NCI-H460 (cell line): ENCODE measurements around the gene TADA3. TPM values are rescaled to one million over a fixed set of nuclear protein-coding genes. Genes with fewer than 3 reads are reported as not detected.

Experiments
- DNase-seq: peaks from one replicate; pipeline ENCODE4 v3.0.0-alpha.2; 2016; ENCODE audit warnings: low read depth; ENCODE audit errors: extremely low read depth
- total RNA-seq: library from RNA; depleted of rRNA; stranded (reverse); fragments of >200 nt; shearing (Covaris generic); gene quantifications from 2 replicates; pipeline ENCODE4 v1.2.3, GENCODE V29; 2014

The TADA3 gene
- total RNA-seq, 1 experiment from 2014 or later, result 49.2 TPM

DNA sequence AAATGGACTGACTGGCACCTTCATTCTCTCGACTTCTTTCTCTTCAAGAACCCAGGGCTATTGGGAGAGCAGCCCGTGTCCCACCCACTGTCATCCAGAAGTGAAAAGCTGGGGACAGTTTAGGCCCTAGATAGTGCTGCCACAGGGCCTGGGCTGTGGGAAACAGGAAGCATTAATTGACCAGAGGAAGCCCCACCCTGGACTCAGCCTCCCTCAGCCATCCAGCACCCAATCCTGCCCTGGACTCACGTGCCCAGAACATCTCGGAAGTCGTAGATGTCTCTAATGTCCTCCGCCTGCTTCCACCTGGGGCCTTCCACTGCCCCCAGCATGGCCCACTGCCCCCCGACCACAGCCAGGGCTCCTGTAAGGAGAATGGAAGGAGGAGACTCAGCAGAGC is 24.9 kb downstream of the TADA3 start:
- DNase-seq, result no peak

DNA sequence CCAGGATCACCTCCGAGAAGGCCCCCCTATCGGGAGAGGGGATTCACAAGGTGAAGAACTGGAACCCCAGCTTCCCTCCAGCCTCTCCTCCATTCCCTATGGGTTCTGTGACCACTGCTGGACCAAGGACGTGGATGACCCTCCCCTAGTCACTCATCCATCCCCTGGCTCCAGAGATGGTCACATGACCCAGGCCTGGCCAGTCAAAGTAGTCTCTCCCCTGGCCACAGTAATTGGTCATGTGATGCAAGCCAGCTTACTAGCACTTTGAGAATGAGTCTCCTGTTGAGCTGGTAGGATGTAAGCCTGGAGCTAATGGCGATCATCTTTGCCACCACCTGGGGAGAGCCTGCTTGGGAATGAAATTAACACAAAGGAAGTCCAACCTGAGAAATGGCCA is 26.4 kb downstream of the TADA3 start:
- DNase-seq, result no peak

- no peak for DNase-seq
Observed at GRCh38 chr3:9762871-9763270, 29.4 kb downstream of the TADA3 start.

- no peak for DNase-seq
Observed at GRCh38 chr3:9761919-9762318, 30.4 kb downstream of the TADA3 start.

GRCh38 chr3:9760779-9761505 is 31.3 kb downstream of the TADA3 start:
- no peak for DNase-seq

DNA sequence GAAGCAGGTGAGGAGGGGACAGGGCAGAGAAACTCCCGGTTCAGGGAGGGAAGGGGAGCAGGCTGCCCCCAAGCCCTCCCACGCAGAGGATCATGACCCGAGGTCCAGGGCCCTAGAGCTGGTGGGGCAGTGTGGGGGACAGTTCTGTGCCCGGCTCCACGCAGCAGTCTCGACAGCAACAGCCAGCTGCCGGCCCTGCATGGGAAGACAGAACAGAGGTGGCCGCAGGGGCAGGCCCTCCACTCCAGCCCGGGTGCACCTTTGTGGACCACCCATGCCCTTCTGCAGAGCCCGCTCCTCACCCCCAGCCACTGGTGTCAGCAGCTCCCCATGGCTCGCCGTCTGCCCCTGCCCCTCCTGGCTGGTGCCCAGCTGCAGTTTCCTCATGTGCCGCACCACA is 34.8 kb downstream of the TADA3 start:
- DNase-seq, result no peak

GRCh38 chr3:9754678-9755077 is 37.6 kb downstream of the TADA3 start:
- DNase-seq, result no peak

DNA sequence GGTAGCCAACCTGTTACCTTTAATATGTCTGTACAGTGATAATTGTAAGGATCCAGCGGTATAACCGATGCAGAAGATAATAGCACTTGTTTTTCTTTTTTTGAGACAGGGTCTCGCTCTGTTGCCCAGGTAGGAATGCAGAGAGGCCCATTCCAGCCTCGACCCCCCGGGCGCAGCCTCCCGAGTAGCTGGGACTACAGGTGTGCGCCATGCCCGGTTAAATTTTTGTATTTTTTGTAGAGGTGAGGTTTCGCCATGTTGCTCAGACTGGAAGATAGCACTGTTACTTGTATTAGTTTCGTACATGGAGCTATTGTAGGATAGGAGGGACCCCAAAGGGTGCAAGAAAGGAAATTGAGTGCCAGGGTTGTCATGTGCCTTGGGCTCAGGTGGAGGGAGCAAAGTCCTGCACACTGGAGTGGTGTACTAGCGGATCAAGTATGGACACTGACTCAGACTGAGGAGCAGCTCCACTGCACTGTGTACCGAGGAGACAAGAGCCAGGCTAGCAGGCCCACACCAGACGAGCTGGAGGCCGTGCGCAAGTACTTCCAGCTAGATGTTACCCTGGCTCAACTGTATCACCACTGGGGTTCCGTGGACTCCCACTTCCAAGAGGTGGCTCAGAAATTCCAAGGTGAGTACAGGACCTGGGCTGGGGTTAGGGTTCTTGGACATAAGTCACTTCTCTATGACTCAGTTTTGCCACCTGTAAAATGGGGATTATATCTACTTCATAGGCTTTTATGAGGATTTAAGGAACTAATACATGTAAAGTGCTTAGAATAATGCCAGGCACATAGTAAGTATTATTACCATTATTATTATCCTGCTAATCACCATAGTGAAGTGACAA is 41.5 kb downstream of the TADA3 start:
- no peak for DNase-seq

- peak; percentile 92 for DNase-seq
Observed at GRCh38 chr3:9749645-9750555, 42.4 kb downstream of the TADA3 start, which contains the start of gene OGG1. Gene OGG1, plus strand, starts transcription at chr3:9749952. Its CDS starts 335 bp downstream, at chr3:9750287.

DNA sequence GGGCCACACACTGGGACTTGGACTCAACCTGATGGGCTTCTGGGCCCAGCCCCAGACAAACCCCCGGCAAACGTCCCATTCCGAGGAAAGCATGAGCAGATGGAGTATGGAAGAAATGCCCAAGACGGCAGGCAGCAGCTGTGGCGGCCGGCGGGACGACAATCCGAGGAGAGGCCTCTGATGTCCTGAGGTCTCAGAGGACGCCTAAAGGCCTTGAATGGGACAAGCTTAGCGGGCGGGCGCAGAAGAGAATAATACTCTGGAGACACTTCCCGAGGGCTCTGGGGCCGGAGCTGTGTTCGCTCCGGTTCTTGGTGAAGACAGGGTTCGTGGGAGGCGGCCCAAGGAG is 43.0 kb downstream of the TADA3 start:
- no peak for DNase-seq

- no peak for DNase-seq
Observed at GRCh38 chr3:9748031-9748430, 44.2 kb downstream of the TADA3 start.

- no peak for DNase-seq
Observed at GRCh38 chr3:9747267-9747666, 45.0 kb downstream of the TADA3 start.

DNA sequence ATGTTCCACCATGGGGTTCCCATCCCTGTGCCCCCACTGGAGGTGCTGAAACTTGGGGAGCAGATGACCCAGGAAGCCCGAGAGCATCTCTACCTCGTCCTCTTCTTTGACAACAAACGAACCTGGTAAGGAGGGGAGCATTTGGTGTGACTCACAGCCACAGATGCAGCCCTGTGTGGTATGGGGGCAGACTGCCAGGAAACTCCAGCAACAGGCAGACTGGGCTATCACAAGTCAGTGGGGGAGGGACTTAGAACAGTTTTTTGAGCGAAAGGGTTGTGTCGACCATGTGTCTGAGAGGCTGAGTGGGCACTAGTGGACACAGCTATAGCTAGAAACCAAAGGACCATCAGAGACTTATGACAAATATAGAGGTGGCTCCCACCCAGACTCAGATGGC is 45.9 kb downstream of the TADA3 start:
- no peak for DNase-seq

DNA sequence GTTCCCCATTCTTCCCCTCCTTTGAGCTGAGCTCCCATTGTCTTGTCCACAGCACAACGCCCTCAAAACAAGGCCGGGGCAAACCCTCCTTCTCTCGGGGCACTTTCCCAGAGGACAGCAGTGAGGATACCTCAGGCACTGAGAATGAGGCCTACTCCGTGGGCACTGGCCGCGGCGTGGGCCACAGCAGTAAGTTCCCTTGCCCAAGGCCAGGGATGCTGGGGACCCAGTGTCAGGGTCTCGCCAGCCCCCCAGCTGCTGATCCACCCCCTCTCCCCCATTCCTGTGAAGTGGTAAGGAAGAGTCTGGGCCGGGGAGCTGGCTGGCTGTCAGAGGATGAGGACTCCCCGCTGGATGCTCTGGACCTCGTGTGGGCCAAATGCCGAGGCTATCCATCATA is 46.8 kb downstream of the TADA3 start:
- no peak for DNase-seq

- DNase-seq, result no peak
Observed at GRCh38 chr3:9744162-9744561, 48.1 kb downstream of the TADA3 start.

- DNase-seq, result no peak
Observed at GRCh38 chr3:9743548-9743947, 48.7 kb downstream of the TADA3 start.

GRCh38 chr3:9742560-9742959 is 49.7 kb downstream of the TADA3 start:
- DNase-seq, result no peak

DNA sequence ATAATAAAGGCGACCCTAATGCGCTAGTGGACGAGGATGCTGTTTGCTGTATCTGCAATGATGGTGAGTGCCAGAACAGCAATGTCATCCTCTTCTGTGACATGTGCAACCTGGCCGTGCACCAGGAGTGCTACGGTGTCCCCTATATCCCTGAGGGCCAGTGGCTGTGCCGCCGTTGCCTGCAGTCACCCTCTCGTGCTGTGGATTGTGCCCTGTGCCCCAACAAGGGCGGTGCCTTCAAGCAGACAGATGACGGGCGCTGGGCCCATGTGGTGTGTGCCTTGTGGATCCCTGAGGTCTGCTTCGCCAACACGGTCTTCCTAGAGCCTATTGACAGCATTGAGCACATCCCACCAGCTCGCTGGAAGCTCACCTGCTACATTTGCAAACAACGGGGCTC is 53.1 kb downstream of the TADA3 start:
- DNase-seq, result no peak

DNA sequence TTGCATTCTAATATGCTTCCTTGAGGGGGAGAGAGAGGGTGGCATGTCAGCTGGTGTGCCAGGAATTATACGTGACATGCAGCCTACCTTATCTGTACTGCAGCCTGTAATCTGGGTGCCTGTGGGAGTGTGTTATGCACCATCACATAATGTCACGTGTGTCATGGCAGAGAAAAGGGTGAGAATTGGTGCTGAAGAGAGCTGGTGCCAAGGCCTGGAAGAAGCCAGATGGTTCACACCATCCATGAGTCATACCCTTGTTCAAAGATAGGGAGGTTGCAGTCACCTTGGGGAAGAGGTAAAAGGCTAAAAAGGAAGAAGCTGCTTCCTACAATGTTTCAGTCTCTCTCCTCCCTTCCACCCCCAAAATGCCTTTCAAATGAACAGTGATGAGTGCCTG is 55.4 kb downstream of the TADA3 start:
- DNase-seq, result no peak

DNA sequence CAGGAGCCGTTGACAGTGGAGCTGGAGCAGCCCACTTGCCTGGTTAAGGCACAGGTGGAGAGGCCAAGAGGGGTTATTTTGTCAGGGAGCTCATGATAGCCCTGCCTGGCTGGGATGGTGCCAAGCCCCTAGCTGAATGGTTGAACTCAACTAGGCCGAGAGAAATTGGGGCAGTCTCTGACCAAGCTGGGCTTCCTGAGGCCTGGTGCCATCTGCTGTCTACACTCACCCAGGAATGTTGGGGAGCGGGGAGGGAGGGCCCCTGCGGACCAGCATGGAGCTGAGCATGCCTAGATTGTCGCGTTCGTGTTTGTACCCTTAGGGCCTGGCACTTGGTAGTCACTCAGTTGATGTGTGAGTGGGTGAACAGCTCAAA is 59.5 kb downstream of the TADA3 start:
- DNase-seq, result no peak

DNA sequence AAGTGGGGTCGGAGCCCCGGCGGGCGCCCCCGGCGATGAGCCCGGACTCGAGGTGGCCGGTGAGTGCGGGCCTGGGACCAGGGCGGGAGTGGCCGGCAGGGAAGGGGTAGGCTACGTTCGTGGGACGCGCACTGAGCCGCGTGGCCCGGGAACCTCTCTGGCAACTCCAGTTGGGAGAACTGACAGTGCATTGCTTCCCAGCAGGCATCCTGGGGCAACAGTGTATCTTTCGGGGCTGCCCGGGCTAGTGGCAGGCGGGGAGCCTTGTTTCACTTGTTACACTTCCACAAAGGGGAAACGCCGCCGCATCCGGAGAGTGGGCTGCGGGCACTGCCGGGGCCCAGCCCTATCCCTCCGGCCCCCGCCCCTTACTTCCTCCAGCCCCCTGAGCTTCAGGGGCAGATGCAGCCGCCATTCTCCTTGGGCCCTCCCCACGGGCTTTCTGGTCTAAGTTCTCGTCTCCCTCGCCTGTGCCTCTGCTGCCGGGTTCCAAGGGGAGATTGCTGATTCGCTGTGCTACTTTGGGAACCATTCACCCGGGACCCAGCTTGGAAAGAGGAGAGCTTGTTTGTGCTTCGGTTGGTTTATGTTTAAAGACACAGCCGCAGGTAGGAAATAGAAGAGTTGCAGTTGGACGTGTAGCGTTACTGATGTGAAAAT is 60.1 kb downstream of the TADA3 start:
- no peak for DNase-seq
